Activated CD4-positive, alpha-beta T cell treated with anti-CD3 and anti-CD28 coated beads, Interleukin-2, amount 10 ng/mL, durations not matched to agents 24 days and 14 days (primary cell): ENCODE data around the gene ACTN1. TPM values are rescaled to one million over a fixed set of nuclear protein-coding genes. Genes with fewer than 3 reads are reported as not detected.

ENCODE experiments used
- DNase-seq: peaks from one replicate; pipeline ENCODE4 v3.0.0; 2022
- H3K27ac Mint-ChIP-seq: one replicate; pipeline ENCODE4 v1.8.0; 2022; ENCODE audit warnings: mild to moderate bottlenecking, mixed read lengths
- H3K27me3 Mint-ChIP-seq: one replicate; pipeline ENCODE4 v1.8.0; 2022; ENCODE audit warnings: mixed read lengths
- H3K36me3 Mint-ChIP-seq: one replicate; pipeline ENCODE4 v1.8.0; 2022; ENCODE audit warnings: low read depth, mild to moderate bottlenecking, mixed read lengths
- H3K4me1 Mint-ChIP-seq: one replicate; pipeline ENCODE4 v1.8.0; 2021; ENCODE audit warnings: mixed read lengths
- H3K4me3 Mint-ChIP-seq: one replicate; pipeline ENCODE4 v1.8.0; 2022; ENCODE audit warnings: mild to moderate bottlenecking, moderate library complexity, mixed read lengths
- H3K9me3 Mint-ChIP-seq: one replicate; pipeline ENCODE4 v1.8.0; 2021; ENCODE audit warnings: mixed read lengths
- intact Hi-C: fragments of 100-400 bp; cut with micrococcal nuclease; formaldehyde crosslinking; loops from one replicate; pipeline ENCODE4 v1.15.1; 2023
- total RNA-seq: library from RNA; stranded (reverse); gene quantifications from 2 replicates; pipeline ENCODE4 v1.2.3, GENCODE V29; 2022

Gene ACTN1
- total RNA-seq, 1 donor from 2014 or later: 52.6 TPM

DNA sequence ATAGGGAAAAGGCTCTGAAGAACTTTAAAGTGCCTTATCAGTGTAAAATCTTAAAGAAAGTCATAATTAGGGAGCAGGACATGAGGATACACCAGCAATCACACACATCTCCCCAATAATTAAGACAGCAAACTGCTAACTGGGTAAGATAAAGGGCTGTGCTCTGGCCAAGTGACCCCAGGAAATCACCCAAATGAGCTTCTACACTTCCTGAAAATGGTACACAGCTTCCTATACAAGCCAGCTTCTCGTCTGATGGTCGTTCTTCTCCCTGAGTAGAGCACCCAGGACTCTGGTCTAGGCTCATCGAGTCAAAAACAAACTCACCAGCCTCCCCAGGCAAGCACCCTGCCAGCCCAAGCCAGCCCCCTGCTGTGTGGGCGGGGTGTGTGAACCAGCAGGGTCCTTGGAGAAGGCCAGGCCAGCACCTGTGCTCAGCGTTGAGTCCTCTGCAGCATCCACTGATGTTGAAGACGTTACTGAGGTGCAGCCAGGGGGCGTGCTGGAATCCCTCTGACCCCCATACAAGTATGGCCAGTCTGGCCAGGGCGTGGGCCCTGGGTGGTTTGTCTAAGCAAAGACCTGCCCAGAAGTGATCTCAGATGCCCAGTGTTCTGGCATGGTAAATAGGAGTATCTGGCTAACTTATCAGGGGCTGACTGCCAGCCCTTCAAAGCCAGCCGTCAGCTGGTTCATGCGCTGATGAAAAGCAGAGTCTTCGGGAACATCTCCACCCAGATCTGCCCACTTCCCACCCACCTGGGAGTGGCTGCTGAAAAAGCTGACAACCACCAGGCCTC lies 41.4 kb downstream of the ACTN1 start:
- no peak for DNase-seq
- Mint-ChIP-seq H3K4me3 (no peak overlapping the region), H3K36me3 (no peaks in the 10 kb centered on the region), H3K9me3 (no peaks in the 10 kb centered on the region), H3K4me1 (peaks cover 11% of the 10 kb centered on the region), H3K27me3 (no peaks in the 10 kb centered on the region), H3K27ac (no peak overlapping the region)
- intact Hi-C loops: no loop called here

DNA sequence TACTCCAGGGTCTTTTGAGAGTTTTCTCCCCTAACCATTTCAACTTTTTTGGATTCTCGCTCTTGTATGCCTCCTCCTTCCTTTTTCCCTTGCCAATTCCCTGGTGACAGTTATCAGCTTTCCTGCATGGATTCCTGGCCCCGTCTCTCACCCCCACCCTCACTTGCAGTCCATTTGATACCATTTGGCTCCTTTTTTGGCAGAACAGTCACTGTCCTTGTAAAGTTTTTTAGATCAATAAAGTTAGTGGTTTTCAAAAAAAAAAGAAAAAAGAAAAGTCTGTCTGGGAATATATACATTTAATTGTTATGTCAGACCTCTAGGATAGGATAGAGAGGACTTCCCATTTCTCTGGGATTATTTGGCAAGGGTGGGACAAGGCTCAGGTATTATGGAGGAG lies 42.1 kb downstream of the ACTN1 start:
- Mint-ChIP-seq H3K9me3 (no peaks in the 10 kb centered on the region), H3K4me3 (no peak overlapping the region), H3K27me3 (no peaks in the 10 kb centered on the region), H3K4me1 (peaks cover 12% of the 10 kb centered on the region), H3K36me3 (no peaks in the 10 kb centered on the region), H3K27ac (no peak overlapping the region)
- intact Hi-C loops: no loop called here
- no peak for DNase-seq

DNA sequence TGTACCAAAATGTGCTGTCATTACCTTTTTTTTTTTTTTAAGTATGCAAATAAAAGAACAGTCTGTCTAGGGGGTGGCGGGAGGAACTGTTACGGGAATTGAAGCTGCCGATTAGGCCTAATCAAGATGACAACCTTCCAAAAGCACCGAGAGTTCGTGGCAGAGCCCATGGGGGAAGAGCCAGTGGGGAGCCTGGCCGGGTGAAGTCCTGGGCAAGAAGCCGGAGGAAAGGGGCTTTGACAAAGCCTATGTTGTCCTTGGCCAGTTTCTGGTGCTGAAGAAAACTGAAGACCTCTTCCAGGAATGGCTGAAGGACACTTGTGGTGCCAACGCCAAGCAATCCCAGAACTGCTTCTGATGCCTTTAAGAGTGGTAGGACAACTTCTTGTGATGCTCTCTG lies 42.6 kb downstream of the ACTN1 start:
- H3K9me3 Mint-ChIP-seq: no peaks in the 10 kb centered on the region
- peaks cover 13% of the 10 kb centered on the region for H3K4me1 Mint-ChIP-seq
- H3K27ac Mint-ChIP-seq: no peak overlapping the region
- intact Hi-C loops: no loop called here
- H3K36me3 Mint-ChIP-seq: no peaks in the 10 kb centered on the region
- H3K27me3 Mint-ChIP-seq: no peaks in the 10 kb centered on the region
- no peak overlapping the region for H3K4me3 Mint-ChIP-seq
- DNase-seq: no peak

DNA sequence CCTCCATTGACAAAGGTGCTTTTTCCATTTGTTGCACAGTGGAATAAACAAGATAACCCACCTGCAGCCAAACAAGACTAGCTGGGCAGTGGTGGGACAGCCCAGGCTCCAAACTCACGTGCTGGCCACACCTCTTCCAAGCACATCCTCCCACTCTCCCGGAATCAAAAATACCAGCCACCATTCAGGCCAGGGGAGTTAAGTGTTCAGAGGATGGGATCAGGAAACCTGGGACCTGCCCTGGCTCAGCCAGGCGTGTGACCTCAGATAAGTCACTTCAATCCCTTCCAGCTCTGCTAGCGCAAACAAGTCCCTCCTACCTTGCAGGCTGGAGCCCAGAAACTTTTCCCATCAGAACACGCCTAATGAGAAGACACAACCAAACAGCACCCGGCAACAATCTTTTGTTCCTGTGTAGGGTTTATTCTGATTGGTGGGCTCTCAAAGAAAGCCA lies 43.3 kb downstream of the ACTN1 start:
- H3K9me3 Mint-ChIP-seq: no peaks in the 10 kb centered on the region
- intact Hi-C loops: no loop called here

DNA sequence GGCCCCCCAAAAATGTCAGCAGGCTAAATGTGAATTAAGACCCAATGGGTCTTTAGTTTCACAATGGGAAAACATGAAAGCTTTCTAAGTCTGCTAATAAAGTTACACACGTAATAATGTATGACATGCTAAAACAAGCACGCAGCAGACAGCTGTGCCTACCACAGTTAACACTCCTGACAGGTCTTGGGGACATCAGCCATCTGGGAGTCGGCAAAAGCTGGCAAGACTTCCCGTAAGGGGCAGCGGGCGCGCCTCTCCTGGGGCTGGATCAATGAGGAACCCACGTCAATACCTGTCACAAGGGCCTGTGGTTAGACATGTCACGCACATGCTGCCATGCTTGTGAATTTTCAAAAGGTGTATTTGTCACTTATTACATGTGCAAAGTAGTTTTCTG lies 45.0 kb downstream of the ACTN1 start:
- intact Hi-C loops: no loop called here
- peaks cover 18% of the 10 kb centered on the region for H3K4me1 Mint-ChIP-seq
- H3K4me3 Mint-ChIP-seq: no peak overlapping the region
- H3K36me3 Mint-ChIP-seq: no peaks in the 10 kb centered on the region
- no peaks in the 10 kb centered on the region for H3K9me3 Mint-ChIP-seq
- no peaks in the 10 kb centered on the region for H3K27me3 Mint-ChIP-seq
- no peak for DNase-seq
- H3K27ac Mint-ChIP-seq: no peak overlapping the region

More for the DNA sequence above, 43.3 kb downstream of the ACTN1 start:
- Mint-ChIP-seq H3K27me3 (no peaks in the 10 kb centered on the region), H3K27ac (no peak overlapping the region), H3K4me3 (no peak overlapping the region), H3K4me1 (peaks cover 16% of the 10 kb centered on the region), H3K36me3 (no peaks in the 10 kb centered on the region)
- no peak for DNase-seq

DNA sequence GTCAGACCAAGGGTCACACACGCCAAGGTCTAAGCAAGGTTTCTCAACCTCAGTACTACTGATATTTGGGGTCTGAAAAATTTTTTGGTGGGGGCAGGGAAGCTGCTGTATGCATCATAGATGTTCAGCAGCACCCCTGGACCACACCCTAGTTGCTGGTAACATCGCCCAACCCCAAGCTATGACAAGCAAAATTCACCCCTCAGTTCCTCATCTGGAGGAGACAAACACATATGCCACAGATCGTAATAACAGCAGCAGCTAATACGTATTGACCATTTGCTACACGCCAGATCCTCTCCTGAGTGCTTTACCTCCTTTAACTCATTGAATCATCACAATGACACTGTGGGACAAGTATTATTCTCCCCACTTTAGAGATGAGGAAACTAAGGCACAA lies 46.4 kb downstream of the ACTN1 start:
- Mint-ChIP-seq H3K9me3 (no peaks in the 10 kb centered on the region), H3K36me3 (no peaks in the 10 kb centered on the region), H3K4me3 (no peak overlapping the region), H3K4me1 (peaks cover 25% of the 10 kb centered on the region), H3K27ac (no peak overlapping the region), H3K27me3 (no peaks in the 10 kb centered on the region)
- DNase-seq: no peak
- intact Hi-C loops: no loop called here

DNA sequence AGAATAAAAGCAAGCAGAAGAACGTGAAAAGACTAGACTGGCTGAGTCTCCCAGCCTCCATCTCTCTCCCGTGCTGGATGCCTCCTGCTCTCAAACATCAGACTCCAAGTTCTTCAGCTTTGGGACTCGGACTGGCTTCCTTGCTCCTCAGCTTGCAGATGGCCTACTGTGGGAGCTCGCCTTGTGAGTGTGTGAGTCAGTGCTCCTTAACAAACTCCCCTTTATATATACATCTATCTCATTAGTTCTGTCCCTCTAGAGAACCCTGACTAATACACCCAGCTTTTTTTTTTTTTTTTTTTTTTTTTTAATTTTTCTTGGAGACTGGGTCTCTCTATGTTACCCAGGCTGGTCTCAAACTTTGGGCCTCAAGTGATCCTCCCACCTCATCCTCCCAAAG lies 46.9 kb downstream of the ACTN1 start:
- H3K4me1 Mint-ChIP-seq: peaks cover 28% of the 10 kb centered on the region
- H3K27ac Mint-ChIP-seq: no peak overlapping the region
- intact Hi-C loops: no loop called here
- H3K27me3 Mint-ChIP-seq: no peaks in the 10 kb centered on the region
- no peak overlapping the region for H3K4me3 Mint-ChIP-seq
- no peaks in the 10 kb centered on the region for H3K36me3 Mint-ChIP-seq
- DNase-seq: no peak
- H3K9me3 Mint-ChIP-seq: no peaks in the 10 kb centered on the region

DNA sequence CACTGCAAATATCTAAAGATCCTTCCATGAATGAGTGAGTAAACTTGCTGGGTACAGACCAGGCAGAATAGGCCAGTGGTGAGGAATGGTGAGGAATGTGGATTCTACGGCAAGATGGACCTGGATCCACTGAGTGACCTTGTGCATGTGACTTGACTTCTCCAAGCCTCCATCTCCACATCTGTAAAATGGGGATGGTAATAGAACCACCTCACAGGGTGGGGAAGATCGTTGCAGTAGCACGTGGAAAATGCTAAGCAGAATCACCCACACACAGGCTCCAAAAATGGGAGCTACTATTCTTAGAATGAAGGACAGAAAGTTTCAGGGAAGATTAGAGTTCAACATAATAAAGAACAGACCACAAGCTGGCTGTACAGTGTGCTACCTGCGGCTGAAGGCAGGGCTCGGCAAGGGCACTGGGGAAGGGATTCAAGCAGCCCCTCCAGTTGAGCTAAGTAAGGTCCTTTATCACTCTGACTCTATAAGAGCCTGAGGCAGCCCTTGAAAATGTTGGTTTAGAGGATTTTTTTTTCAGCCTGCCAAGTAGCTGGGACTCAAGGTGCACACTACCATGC lies 47.5 kb downstream of the ACTN1 start:
- peak overlapping the region; percentile 28 for H3K27ac Mint-ChIP-seq
- H3K4me1 Mint-ChIP-seq: peaks cover 28% of the 10 kb centered on the region
- no peaks in the 10 kb centered on the region for H3K27me3 Mint-ChIP-seq
- H3K9me3 Mint-ChIP-seq: peaks cover 6% of the 10 kb centered on the region
- intact Hi-C loops: no loop called here
- no peak overlapping the region for H3K4me3 Mint-ChIP-seq
- no peak for DNase-seq
- H3K36me3 Mint-ChIP-seq: peaks cover 4% of the 10 kb centered on the region

DNA sequence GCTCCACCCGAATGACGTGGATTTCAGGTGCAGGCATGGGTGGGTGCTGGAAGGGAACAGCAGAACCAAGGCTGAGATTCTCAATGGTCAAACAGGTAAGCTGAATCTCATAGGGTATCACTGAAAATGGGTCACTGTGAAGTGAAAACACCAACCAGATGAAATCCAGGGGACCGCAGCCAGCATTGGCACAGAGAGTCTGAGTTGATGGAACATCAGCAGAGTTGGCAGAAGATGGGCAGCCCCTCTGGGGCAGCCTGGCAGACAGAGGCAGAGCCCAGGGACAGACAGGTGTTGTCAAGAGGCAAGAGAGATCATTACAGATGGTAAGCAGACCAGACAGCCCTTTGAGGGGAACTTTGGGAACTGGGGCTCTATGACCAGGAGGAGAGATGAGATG lies 48.0 kb downstream of the ACTN1 start:
- no peak for DNase-seq
- Mint-ChIP-seq H3K27ac (peak overlapping the region; percentile 28), H3K4me1 (peaks cover 28% of the 10 kb centered on the region), H3K27me3 (no peaks in the 10 kb centered on the region), H3K9me3 (peaks cover 9% of the 10 kb centered on the region), H3K4me3 (no peak overlapping the region), H3K36me3 (peaks cover 6% of the 10 kb centered on the region)
- intact Hi-C loops: no loop called here

DNA sequence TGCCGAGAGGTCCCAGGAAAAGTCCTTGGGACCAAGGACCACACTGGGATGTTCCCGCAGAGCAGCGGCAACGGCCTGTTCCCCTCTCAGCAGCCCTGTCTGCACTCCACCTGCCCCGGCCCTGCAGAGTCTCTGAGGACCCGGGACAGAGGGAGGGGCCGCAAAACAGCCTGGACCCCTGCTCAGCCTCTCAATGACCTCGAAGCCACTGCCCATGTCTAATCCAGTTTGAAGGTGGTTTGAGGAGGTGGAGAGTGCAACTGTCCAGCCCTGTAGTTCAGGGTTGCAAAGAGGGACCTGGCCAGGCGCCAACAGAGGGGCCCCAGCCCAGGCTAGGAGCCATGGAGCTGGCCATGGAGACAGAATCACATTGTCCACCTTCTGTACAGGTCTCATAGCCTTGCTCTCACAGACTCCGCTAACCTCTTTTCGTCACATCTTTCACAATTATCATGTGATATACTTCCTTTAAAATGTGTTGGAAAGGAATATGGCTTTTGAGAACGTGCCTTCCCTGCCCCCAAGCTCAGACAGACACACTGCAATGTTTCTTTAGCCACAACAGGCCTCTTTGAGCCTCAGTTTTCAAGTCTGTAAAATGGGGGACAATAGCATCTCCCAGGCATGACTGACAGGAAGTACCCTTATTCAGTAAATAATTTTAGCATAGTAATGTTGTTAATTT lies 49.3 kb downstream of the ACTN1 start:
- Mint-ChIP-seq H3K36me3 (peaks cover 15% of the 10 kb centered on the region), H3K4me1 (peaks cover 29% of the 10 kb centered on the region), H3K27me3 (no peaks in the 10 kb centered on the region), H3K9me3 (peaks cover 13% of the 10 kb centered on the region), H3K27ac (no peak overlapping the region), H3K4me3 (no peak overlapping the region)
- DNase-seq: no peak
- intact Hi-C loops: no loop called here

DNA sequence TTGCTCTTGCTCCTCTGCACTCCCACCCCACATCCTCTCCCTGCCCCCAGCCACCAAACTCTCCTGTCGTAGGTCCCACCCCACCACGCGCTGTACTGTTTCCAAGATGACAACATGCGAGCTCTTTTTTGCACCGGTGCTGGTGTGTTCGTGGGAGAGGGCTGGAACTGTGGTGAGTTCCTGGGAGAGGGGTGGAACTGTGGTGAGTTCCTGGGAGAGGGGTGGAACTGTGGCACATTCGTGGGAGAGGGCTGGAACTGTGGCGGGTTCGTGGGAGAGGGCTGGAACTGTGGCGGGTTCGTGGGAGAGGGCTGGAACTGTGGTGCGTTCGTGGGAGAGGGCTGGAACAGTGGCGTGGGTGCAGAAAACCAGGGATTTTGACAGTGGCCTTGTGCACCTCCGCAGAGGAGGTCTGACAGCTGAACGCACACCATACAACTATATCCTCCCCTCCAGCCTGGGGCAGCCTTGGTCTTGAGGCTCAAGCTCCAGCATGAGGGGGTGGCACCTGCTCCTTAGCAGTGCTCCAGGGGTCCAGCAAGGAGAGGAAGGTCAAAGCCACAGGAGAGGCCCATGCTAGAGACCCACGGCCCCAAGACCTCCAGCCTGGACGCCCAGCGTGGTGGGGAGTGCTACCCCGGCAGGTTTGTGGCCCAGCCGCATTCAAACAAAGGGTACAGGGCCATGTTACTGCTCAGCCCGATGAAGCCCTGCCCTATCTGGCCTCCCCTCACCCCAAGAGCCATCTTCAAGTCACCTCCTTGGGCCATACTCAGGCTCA lies 50.1 kb downstream of the ACTN1 start:
- Mint-ChIP-seq H3K9me3 (peaks cover 13% of the 10 kb centered on the region), H3K27ac (peak overlapping the region; percentile 77), H3K4me1 (peaks cover 31% of the 10 kb centered on the region), H3K4me3 (peak overlapping the region; percentile 51), H3K36me3 (peaks cover 19% of the 10 kb centered on the region), H3K27me3 (no peaks in the 10 kb centered on the region)
- no peak for DNase-seq
- intact Hi-C loops: no loop called here

DNA sequence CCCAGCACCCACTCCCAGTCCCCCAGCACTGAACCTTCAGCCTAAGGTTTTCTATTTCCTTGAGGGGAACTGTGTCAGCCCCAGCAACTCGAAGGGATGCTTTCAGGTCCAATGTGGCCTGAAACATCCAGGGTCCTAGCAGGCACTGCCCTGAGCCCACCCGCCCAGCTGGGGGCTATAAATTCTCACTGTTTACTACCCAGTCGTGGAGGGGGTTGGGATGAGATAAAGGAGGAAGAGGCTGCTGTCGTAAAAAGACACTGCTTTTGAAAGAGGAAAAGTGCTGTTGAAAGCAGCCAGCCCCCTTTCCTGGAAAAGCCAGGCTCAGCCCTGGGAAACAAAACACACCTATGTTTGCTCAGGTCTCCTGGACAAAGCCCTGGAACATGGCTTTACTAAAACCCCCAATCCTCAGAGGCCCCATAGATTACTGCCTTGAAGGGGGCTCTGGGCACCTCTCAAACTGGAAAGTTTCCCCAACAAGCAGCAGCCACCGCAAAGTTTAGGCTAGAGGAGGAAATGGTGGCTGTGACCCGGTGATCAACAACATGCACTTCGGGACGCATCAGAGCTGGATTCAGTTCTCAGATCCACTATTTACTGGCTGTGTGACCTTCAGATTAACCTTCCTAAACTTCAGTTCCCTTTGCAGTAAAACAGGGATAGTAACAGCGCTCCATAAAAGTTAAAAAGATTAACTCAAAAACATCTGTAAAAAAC lies 51.0 kb downstream of the ACTN1 start:
- no peaks in the 10 kb centered on the region for H3K27me3 Mint-ChIP-seq
- intact Hi-C loops: no loop called here
- peaks cover 35% of the 10 kb centered on the region for H3K4me1 Mint-ChIP-seq
- H3K9me3 Mint-ChIP-seq: peaks cover 13% of the 10 kb centered on the region
- peak overlapping the region; percentile 77 for H3K27ac Mint-ChIP-seq
- H3K4me3 Mint-ChIP-seq: peak overlapping the region; percentile 51
- peak; percentile 74 for DNase-seq
- peaks cover 21% of the 10 kb centered on the region for H3K36me3 Mint-ChIP-seq

DNA sequence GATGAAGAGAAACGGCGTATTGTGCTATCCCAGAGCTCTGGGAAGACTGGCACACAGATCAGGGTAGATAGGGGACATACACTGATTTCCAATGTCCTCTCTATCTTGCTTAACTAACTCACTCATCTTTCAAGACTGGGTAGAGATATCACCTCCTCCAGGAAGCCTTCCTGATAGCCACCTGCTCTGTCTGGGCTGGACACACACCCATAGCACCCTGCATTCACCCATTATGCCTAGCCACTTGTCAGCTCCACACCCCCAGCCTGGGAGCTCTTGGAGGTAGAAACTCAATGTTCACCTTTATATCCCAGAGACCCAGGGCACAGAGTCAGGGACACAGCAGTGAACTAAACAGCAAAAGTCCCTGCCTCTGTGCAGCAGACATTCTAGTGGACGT lies 52.0 kb downstream of the ACTN1 start:
- intact Hi-C loops: no loop called here
- peaks cover 21% of the 10 kb centered on the region for H3K36me3 Mint-ChIP-seq
- peaks cover 33% of the 10 kb centered on the region for H3K4me1 Mint-ChIP-seq
- no peaks in the 10 kb centered on the region for H3K27me3 Mint-ChIP-seq
- H3K27ac Mint-ChIP-seq: no peak overlapping the region
- DNase-seq: no peak
- peaks cover 13% of the 10 kb centered on the region for H3K9me3 Mint-ChIP-seq
- no peak overlapping the region for H3K4me3 Mint-ChIP-seq
